ENCODE results near the gene DTX3.

The DTX3 gene

DNA sequence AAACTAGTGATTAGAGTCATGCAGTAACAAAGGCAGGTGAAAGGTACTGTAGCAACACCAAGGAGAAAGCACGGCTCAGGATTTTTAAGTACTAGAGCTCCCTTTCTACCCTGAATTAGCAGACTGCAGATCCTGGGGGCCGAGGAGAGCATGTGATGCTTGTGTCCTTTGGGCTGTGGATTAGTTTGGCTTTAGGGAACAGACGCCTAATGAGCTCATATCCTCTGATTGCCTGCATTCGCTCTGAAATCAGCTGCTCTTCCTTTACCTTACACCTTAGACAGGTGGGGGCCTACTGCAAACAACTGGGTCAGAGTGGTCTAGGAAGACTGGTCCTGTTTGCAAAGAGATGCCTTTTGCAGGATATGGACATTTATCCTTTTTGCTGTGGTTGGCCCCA lies 11.4 kb upstream of the DTX3 start:
- in situ Hi-C loops (cut with HindIII; ENCODE audit: low sequenced_read_pairs) = no loop called here
- H3K4me3 ChIP-seq (ENCODE audit: low read depth, low read length) = no peak overlapping the region
- no peak for TF ChIP-seq CTCF (IDR thresholded peaks at IDR 0.05; ENCODE audit: low read depth, low read length, missing control alignments)
- DNase-seq (ENCODE audit: low read depth) = no peak

- DNase-seq (ENCODE audit: low read depth) = no peak
- no peak for TF ChIP-seq CTCF (IDR thresholded peaks at IDR 0.05; ENCODE audit: low read depth, low read length, missing control alignments)
- H3K4me3 ChIP-seq (ENCODE audit: low read depth, low read length) = no peak overlapping the region
- in situ Hi-C loops (cut with HindIII; ENCODE audit: low sequenced_read_pairs) = no loop called here
Observed at GRCh38 chr12:57600395-57600794, 4.2 kb upstream of the DTX3 start.

- no peak for TF ChIP-seq CTCF (IDR thresholded peaks at IDR 0.05; ENCODE audit: low read depth, low read length, missing control alignments)
- in situ Hi-C loops (cut with HindIII; ENCODE audit: low sequenced_read_pairs) = no loop called here
- no peak overlapping the region for H3K4me3 ChIP-seq (ENCODE audit: low read depth, low read length)
- DNase-seq (ENCODE audit: low read depth) = no peak
Observed at GRCh38 chr12:57602544-57602943, 2.1 kb upstream of the DTX3 start.

DNA sequence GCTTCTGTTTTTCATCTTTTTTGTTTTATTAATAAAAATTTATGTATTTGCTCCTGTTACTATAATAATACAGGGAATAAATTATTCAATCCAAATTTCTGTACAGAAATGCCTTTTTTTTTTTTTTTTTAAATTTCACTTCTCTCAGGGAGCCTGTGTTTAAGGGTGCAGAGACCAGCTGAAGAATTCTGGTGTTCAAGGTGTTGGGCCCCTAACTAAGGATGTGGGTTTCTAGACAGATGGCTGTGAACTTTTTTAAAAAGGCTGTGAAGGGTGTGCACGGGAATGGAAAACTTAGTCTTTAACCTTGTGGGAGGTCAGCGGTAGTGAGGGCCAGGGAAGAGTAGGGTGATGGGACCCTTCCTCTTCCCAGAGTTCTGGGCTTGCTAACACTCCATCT lies 1.3 kb upstream of the DTX3 start:
- in situ Hi-C loops (cut with HindIII; ENCODE audit: low sequenced_read_pairs) = no loop called here
- no peak overlapping the region for H3K4me3 ChIP-seq (ENCODE audit: low read depth, low read length)
- DNase-seq (ENCODE audit: low read depth) = no peak
- TF ChIP-seq CTCF (IDR thresholded peaks at IDR 0.05; ENCODE audit: low read depth, low read length, missing control alignments) = no peak

- no peak for TF ChIP-seq CTCF (IDR thresholded peaks at IDR 0.05; ENCODE audit: low read depth, low read length, missing control alignments)
- DNase-seq (ENCODE audit: low read depth) = no peak
- peak overlapping the region; percentile 84 for H3K4me3 ChIP-seq (ENCODE audit: low read depth, low read length)
- in situ Hi-C loops (cut with HindIII; ENCODE audit: low sequenced_read_pairs) = no loop called here
Observed at GRCh38 chr12:57603815-57604453, 690 bp upstream of the DTX3 start.

DNA sequence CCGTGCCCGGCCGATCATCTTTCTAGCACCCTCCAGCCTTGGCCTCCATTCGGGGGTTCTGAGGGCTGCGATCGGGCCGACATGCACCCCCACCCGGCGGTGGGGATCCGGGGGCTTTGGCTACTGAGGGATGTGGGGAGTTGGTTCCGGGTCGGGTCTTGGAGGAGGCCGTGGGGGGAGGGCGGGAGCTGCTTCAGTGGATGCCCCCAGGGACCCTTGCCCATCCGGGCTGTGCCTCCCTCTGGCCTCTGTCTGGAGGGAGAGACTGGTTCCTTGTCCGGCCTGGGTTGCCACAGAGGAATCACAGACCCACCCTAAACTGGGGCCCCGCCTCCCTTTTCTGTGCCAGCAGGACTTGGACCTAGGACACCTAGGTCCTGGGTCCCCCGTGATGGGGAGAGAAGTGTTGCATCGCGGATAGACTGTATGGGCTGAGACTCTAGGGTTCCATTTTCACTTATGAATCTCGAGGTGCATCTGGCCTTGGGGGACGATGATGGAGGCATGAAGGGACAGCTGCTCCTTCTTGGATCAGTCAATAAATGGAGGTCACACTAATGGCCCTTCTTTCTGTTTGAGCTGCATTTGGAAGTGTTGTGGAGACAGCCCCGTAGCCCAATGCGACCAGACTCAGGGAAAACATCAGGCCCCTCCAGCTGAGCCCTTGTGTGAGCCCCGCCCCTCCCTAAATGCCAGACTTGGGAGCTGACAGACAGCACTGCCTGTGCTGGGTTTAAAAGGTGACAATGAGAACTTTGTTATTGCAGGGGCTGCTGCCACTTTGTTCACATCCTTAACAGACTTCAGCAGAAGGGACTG lies 577 bp downstream of the DTX3 start:
- in situ Hi-C loops (cut with HindIII; ENCODE audit: low sequenced_read_pairs) = no loop called here
- no peak for DNase-seq (ENCODE audit: low read depth)
- H3K4me3 ChIP-seq (ENCODE audit: low read depth, low read length) = peak overlapping the region; percentile 84
- TF ChIP-seq CTCF (IDR thresholded peaks at IDR 0.05; ENCODE audit: low read depth, low read length, missing control alignments) = no peak
